HepG2 (cell line): ENCODE results near the gene CCT3. TPM values are rescaled to one million over a fixed set of nuclear protein-coding genes. Genes with fewer than 3 reads are reported as not detected.

ENCODE experiments used
- ATF5 ChIP-seq: sonication (generic); formaldehyde crosslinking; IDR thresholded peaks from 2 replicates; pipeline ENCODE4 v1.4.0; 2020; ENCODE audit warnings: mild to moderate bottlenecking, low read depth, missing genetic modification reagents
- DMAP1 ChIP-seq: IDR thresholded peaks from 2 replicates; pipeline ENCODE4 v1.6.1; 2016
- DNMT3B ChIP-seq: conservative IDR thresholded peaks from 2 replicates; pipeline ENCODE4 v1.6.1; 2016; ENCODE audit warnings: missing biosample characterization, control low read depth
- GABPA ChIP-seq, 2 experiments: IDR thresholded peaks; 2 replicates each; pipeline ENCODE4 v1.6.1; 2011 to 2016; ENCODE audit warnings: low read depth in 2 of 2, low read length in 1 of 2, missing biosample characterization in 1 of 2, missing genetic modification characterization in 1 of 2
- ISL2 ChIP-seq: sonication (generic); formaldehyde crosslinking; IDR thresholded peaks from 2 replicates; pipeline ENCODE4 v1.5.0; 2020; ENCODE audit warnings: missing genetic modification reagents
- KDM2A ChIP-seq: sonication (generic); formaldehyde crosslinking; IDR thresholded peaks from 2 replicates; pipeline ENCODE4 v1.4.0; 2020; ENCODE audit warnings: low read depth, missing genetic modification reagents, borderline replicate concordance
- MTA3 ChIP-seq: sonication (generic); formaldehyde crosslinking; IDR thresholded peaks from 2 replicates; pipeline ENCODE4 v1.4.0; 2020; ENCODE audit warnings: missing genetic modification reagents
- NFKBIZ ChIP-seq: IDR thresholded peaks from 2 replicates; pipeline ENCODE4 v1.6.1; 2018; ENCODE audit warnings: missing genetic modification reagents, missing compliant biosample characterization
- PHF20 ChIP-seq: sonication (generic); formaldehyde crosslinking; IDR thresholded peaks from 2 replicates; pipeline ENCODE4 v1.5.0; 2020; ENCODE audit warnings: mild to moderate bottlenecking, missing genetic modification reagents
- PHF5A ChIP-seq: IDR thresholded peaks from one replicate; pipeline ENCODE4 v1.6.1; 2018; ENCODE audit warnings: low read depth, missing genetic modification reagents; ENCODE audit not compliant: unreplicated experiment
- SAFB2 ChIP-seq: sonication (generic); formaldehyde crosslinking; IDR thresholded peaks from 2 replicates; pipeline ENCODE4 v1.5.1; 2020; ENCODE audit warnings: missing genetic modification reagents, low read depth, mild to moderate bottlenecking, borderline replicate concordance
- SALL2 ChIP-seq: sonication (generic); formaldehyde crosslinking; IDR thresholded peaks from 2 replicates; pipeline ENCODE4 v1.8.1; 2023; ENCODE audit warnings: mild to moderate bottlenecking, missing genetic modification reagents, inconsistent platforms
- SATB2 ChIP-seq: sonication (generic); formaldehyde crosslinking; IDR thresholded peaks from 2 replicates; pipeline ENCODE4 v1.5.0; 2020; ENCODE audit warnings: missing genetic modification reagents
- SMARCC2 ChIP-seq: fragments of 450-650 bp; IDR thresholded peaks from 2 replicates; pipeline ENCODE4 v1.6.1; 2017; ENCODE audit warnings: antibody characterized with exemption, mild to moderate bottlenecking
- SRSF9 ChIP-seq: fragments of 200-400 bp; formaldehyde crosslinking; IDR thresholded peaks from 2 replicates; pipeline ENCODE4 v1.6.1; 2018; ENCODE audit warnings: borderline replicate concordance, mild to moderate bottlenecking, low read depth, low read length; ENCODE audit not compliant: insufficient read depth, poor library complexity, severe bottlenecking
- ZNF124 ChIP-seq: sonication (generic); formaldehyde crosslinking; IDR thresholded peaks from 2 replicates; pipeline ENCODE4 v1.4.0; 2020; ENCODE audit warnings: missing genetic modification reagents
- ZNF224 ChIP-seq: sonication (generic); formaldehyde crosslinking; IDR thresholded peaks from 2 replicates; pipeline ENCODE4 v1.5.0; 2020; ENCODE audit warnings: mild to moderate bottlenecking, missing genetic modification reagents
- ZNF383 ChIP-seq: sonication (generic); formaldehyde crosslinking; IDR thresholded peaks from 2 replicates; pipeline ENCODE4 v1.4.0; 2020; ENCODE audit warnings: missing genetic modification reagents, mild to moderate bottlenecking, borderline replicate concordance
- ZNF572 ChIP-seq: sonication (generic); formaldehyde crosslinking; IDR thresholded peaks from 2 replicates; pipeline ENCODE4 v1.5.1; 2020; ENCODE audit warnings: mild to moderate bottlenecking, missing genetic modification reagents
- ZNF619 ChIP-seq: sonication (generic); formaldehyde crosslinking; IDR thresholded peaks from 2 replicates; pipeline ENCODE4 v1.4.0; 2020; ENCODE audit warnings: mild to moderate bottlenecking, missing genetic modification reagents
- ZNF674 ChIP-seq: sonication (generic); formaldehyde crosslinking; IDR thresholded peaks from 2 replicates; pipeline ENCODE4 v1.5.0; 2020; ENCODE audit warnings: low read depth, mild to moderate bottlenecking, missing genetic modification reagents
- ZNF710 ChIP-seq: sonication (generic); formaldehyde crosslinking; IDR thresholded peaks from 2 replicates; pipeline ENCODE4 v1.5.0; 2020; ENCODE audit warnings: mild to moderate bottlenecking, missing genetic modification reagents, borderline replicate concordance
- ZNF780A ChIP-seq: sonication (generic); formaldehyde crosslinking; IDR thresholded peaks from 2 replicates; pipeline ENCODE4 v1.8.0; 2022; ENCODE audit warnings: mild to moderate bottlenecking, missing genetic modification reagents, moderate library complexity
- ZNF841 ChIP-seq: sonication (generic); formaldehyde crosslinking; IDR thresholded peaks from 2 replicates; pipeline ENCODE4 v1.8.1; 2023; ENCODE audit warnings: missing genetic modification reagents, borderline replicate concordance
- polyA plus RNA-seq, 8 experiments: library from polyadenylated mRNA; depleted of rRNA in 3 of 8; stranded (reverse) in 7 of 8; unstranded in 1 of 8; fragments of >200 nt; fragmentation: Illumina TruSeq in 4 of 8; extraction: Trizol in 4 of 8; gene quantifications; 2 replicates each; pipeline versions ENCODE4 v1.2.1 to v1.2.3, GENCODE V29; 2011 to 2016; ENCODE audit warnings: low read depth in 4 of 8, missing spikeins in 1 of 8, mixed read lengths in 1 of 8; ENCODE audit not compliant: insufficient read depth in 1 of 8
- total RNA-seq, 5 experiments: library from RNA; depleted of rRNA; stranded (reverse); fragments of >200 nt; fragmentation: Illumina TruSeq; extraction: Trizol; gene quantifications; 2 replicates each; pipeline ENCODE4 v1.2.3, GENCODE V29; 2016; ENCODE audit warnings: low read depth in 1 of 5

The CCT3 gene
- total and polyA plus RNA-seq, 2 of the 13 experiments (the other 11 are each of a cell fraction or from before 2014, with no cell fraction given): 319 to 615 TPM

DNA sequence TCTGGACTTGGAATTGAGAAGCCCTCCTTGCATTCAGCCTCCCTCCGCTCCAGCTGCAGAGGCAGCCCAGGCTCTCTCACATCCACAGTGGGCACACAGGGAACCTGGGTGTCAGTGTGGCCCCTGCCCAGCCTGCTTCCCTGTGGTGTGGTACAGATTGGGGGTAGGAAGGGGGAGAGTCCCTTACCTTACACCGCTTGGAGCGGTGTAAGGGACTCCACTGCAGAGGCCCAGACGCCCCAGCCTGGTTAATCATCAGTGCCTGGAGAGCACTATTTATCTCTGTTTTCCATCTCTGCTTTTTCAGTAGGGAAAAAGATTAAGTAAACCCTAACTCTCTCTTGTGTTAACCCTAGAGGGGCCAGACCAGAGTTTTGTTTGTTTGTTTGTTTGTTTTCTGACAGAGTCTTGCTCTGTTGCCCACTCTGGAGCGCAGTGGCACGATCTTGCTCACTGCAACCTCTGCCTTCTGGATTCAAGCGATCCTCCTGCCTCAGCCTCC is 30.1 kb upstream of the CCT3 start (continued):
- TF ChIP-seq SRSF9 (no peak), ATF5 (CRISPR knock-in tag) (no peak), PHF5A (CRISPR knock-in tag) (no peak), SALL2 (CRISPR knock-in tag) (no peak), ZNF124 (CRISPR knock-in tag) (no peak), ZNF780A (CRISPR knock-in tag) (no peak), PHF20 (CRISPR knock-in tag) (no peak), NFKBIZ (CRISPR knock-in tag) (no peak), ZNF383 (CRISPR knock-in tag) (no peak), SAFB2 (CRISPR knock-in tag) (no peak), ZNF619 (CRISPR knock-in tag) (no peak), ZNF841 (no peak), MTA3 (CRISPR knock-in tag) (no peak), KDM2A (CRISPR knock-in tag) (no peak), ZNF572 (CRISPR knock-in tag) (no peak), ZNF710 (no peak), SATB2 (no peak), ZNF674 (CRISPR knock-in tag) (no peak), DMAP1 (CRISPR knock-in tag) (no peak), ISL2 (CRISPR knock-in tag) (0 out of 2 replicates have a peak, but pooled peaks have one; percentile 24), SMARCC2 (no peak), GABPA (IDR thresholded peaks at IDR 0.05; ENCODE audit: low read depth, low read length) (no peak), GABPA (CRISPR knock-in tag; IDR thresholded peaks at IDR 0.05; ENCODE audit: low read depth) (no peak), DNMT3B (CRISPR knock-in tag) (no peak), ZNF224 (CRISPR knock-in tag) (no peak)
